Common myeloid progenitor, CD34-positive (primary cell): ENCODE results near the gene TFF3.

Experiments used
- CTCF ChIA-PET: fragments of 350-600 bp; sonication (Branson Sonifier 250); formaldehyde crosslinking; loops from one replicate; lab custom pipeline; 2021; ENCODE audit warnings: antibody characterized with exemption; lab: Charles Lee
- POLR2A ChIA-PET: fragments of 350-600 bp; sonication (Branson Sonifier 250); formaldehyde crosslinking; loops from one replicate; lab custom pipeline; 2021; ENCODE audit warnings: antibody characterized with exemption; lab: Charles Lee
- DNase-seq, 3 donors: peaks; one replicate each; pipeline versions ENCODE4 v3.0.0 to v3.0.0-alpha.2; 2013
- H3K27ac ChIP-seq, 2 experiments: 1 replicate in 1 of 2; 2 replicates in 1 of 2; pipeline ENCODE4 v1.7.0; 2013; ENCODE audit warnings: inconsistent platforms in 2 of 2, low read length in 2 of 2, mild to moderate bottlenecking in 2 of 2, low read depth in 1 of 2, moderate library complexity in 1 of 2; ENCODE audit not compliant: severe bottlenecking in 2 of 2, insufficient read depth in 1 of 2, poor library complexity in 1 of 2
- H3K27me3 ChIP-seq, 5 experiments: replicated peaks in 2 of 5; 1 replicate in 3 of 5; 2 replicates in 2 of 5; pipeline versions ENCODE4 v1.6.1 to v1.7.0; 2013; ENCODE audit warnings: low read length in 4 of 5, mild to moderate bottlenecking in 2 of 5, moderate library complexity in 2 of 5, inconsistent platforms in 1 of 5; ENCODE audit not compliant: insufficient read depth in 5 of 5, control insufficient read depth in 4 of 5
- H3K36me3 ChIP-seq, 4 experiments: 1 replicate in 2 of 4; 2 replicates in 2 of 4; pipeline versions ENCODE4 v1.6.1 to v1.7.0; 2013; ENCODE audit warnings: low read length in 3 of 4, control low read depth in 1 of 4, mild to moderate bottlenecking in 1 of 4; ENCODE audit not compliant: control insufficient read depth in 4 of 4, insufficient read depth in 4 of 4
- H3K4me1 ChIP-seq, 4 experiments: 1 replicate in 3 of 4; 2 replicates in 1 of 4; pipeline versions ENCODE4 v1.6.1 to v1.7.1; 2013; ENCODE audit warnings: low read length in 3 of 4, mild to moderate bottlenecking in 3 of 4, control low read depth in 1 of 4, inconsistent platforms in 1 of 4, moderate library complexity in 1 of 4; ENCODE audit not compliant: control insufficient read depth in 4 of 4, insufficient read depth in 4 of 4; ENCODE audit errors: control extremely low read depth in 1 of 4
- H3K4me3 ChIP-seq, 7 experiments: 1 replicate in 4 of 7; 2 replicates in 3 of 7; pipeline versions ENCODE4 v1.5.1 to v1.7.0; 2013; ENCODE audit warnings: mild to moderate bottlenecking in 7 of 7, low read length in 6 of 7, moderate library complexity in 6 of 7, inconsistent platforms in 2 of 7, low read depth in 2 of 7, control low read depth in 1 of 7; ENCODE audit not compliant: insufficient read depth in 4 of 7, control insufficient read depth in 1 of 7; ENCODE audit errors: extremely low read depth in 1 of 7
- H3K9me3 ChIP-seq, 5 experiments: 1 replicate in 4 of 5; 2 replicates in 1 of 5; pipeline versions ENCODE4 v1.6.1 to v1.7.1; 2013; ENCODE audit warnings: low read length in 4 of 5, mild to moderate bottlenecking in 2 of 5, inconsistent platforms in 1 of 5, low read depth in 1 of 5, moderate library complexity in 1 of 5; ENCODE audit not compliant: control insufficient read depth in 4 of 5, insufficient read depth in 2 of 5; ENCODE audit errors: control extremely low read depth in 1 of 5
- whole genome bisulfite sequencing: methylation state at CpG from one replicate; pipeline ENCODE4 v1.1.5; 2013; ENCODE audit not compliant: insufficient coverage; 5-methylcytosine and 5-hydroxymethylcytosine counted together

Gene TFF3

GRCh38 chr21:42291003-42291750 is 24.0 kb downstream of the TFF3 start:
- ChIA-PET CTCF (interaction anchor here (0.7 to 1.9 kb wide), 7 partner anchors 9 to 127 kb away, joined by 3 to 6 read pairs (median 4); no protein-coding TSS in a partner anchor), POLR2A (interaction anchor here (0.5 to 1.5 kb wide), 2 partner anchors 17 to 23 kb away, joined by 3 read pairs; no protein-coding TSS in a partner anchor)
- Histone ChIP-seq H3K4me1 (no peaks in the 10 kb centered on the region), H3K4me3 (no peak overlapping the region), H3K36me3 (peaks cover 6 to 93% (median 42%) of the 10 kb centered on the region in 4 experiments), H3K9me3 (peaks cover 0 to 3% (median 0%) of the 10 kb centered on the region in 5 experiments), H3K27ac (no peak overlapping the region), H3K27me3 (no peaks in the 10 kb centered on the region)
- peak in 1 of 3 donors; percentile 24 for DNase-seq
- WGBS = 97% methylated on average over 35 of the region's 35 CpGs

DNA sequence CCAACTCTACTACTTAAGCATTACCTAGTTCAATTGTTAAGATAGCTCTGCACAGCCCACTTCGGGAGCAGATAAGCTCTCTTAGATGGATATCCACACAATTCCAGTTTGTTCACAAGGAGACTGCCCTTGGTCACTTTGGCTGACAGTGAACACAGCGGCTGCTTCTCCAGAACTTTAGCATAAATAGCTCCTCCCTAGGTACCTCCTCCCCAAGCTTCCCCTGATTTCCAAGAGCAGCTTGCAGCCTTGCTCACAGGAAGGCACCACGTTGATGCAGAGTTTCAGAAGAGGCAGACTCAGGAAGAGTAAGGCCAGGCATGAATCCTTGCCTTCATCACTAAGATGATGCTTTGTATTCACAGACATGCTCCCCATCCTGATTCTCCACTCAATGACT is 24.7 kb downstream of the TFF3 start:
- Histone ChIP-seq H3K36me3 (peaks cover 5 to 90% (median 46%) of the 10 kb centered on the region in 4 experiments), H3K4me1 (no peaks in the 10 kb centered on the region), H3K4me3 (no peak overlapping the region), H3K27ac (no peak overlapping the region), H3K27me3 (no peaks in the 10 kb centered on the region), H3K9me3 (peaks cover 0 to 3% (median 0%) of the 10 kb centered on the region in 5 experiments)
- WGBS = 76% methylated on average over 3 of the region's 3 CpGs
- ChIA-PET CTCF (interaction anchor here (1.0 to 1.9 kb wide), 3 partner anchors 16 to 32 kb away, joined by 4 to 6 read pairs (median 6); no protein-coding TSS in a partner anchor), POLR2A (interaction anchor here (0.5 to 1.5 kb wide), 2 partner anchors 16 to 22 kb away, joined by 3 read pairs; no protein-coding TSS in a partner anchor)
- no peak for DNase-seq

DNA sequence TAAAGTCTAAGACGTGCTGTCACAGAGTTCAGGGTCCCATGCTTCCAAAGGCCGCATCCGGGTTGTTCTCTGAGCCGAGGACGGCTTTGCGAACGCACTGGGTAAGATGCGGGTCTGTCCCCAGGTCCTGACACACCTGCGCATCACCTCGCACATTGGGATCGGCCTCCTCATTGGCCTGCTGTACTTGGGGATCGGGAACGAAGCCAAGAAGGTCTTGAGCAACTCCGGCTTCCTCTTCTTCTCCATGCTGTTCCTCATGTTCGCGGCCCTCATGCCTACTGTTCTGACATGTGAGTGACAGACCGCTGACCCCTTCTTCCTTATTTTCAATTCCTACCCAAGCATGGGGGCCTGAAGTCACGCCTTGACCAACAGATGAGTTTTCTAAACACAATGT is 25.3 kb downstream of the TFF3 start:
- ChIA-PET POLR2A (interaction anchor here (1.5 kb wide), 1 partner anchor 16 kb away, joined by 3 read pairs; no protein-coding TSS in a partner anchor), CTCF (no interaction called here)
- Histone ChIP-seq H3K27ac (no peak overlapping the region), H3K4me3 (no peak overlapping the region), H3K4me1 (no peaks in the 10 kb centered on the region), H3K9me3 (peaks cover 0 to 3% (median 0%) of the 10 kb centered on the region in 5 experiments), H3K36me3 (peaks cover 5 to 89% (median 46%) of the 10 kb centered on the region in 4 experiments), H3K27me3 (no peaks in the 10 kb centered on the region)
- no peak for DNase-seq
- 81% methylated on average over 15 of the region's 18 CpGs for WGBS

GRCh38 chr21:42288962-42289361 is 26.2 kb downstream of the TFF3 start:
- DNase-seq = no peak
- no peaks in the 10 kb centered on the region for H3K4me1 ChIP-seq
- peaks cover 0 to 3% (median 0%) of the 10 kb centered on the region in 5 experiments for H3K9me3 ChIP-seq
- H3K27me3 ChIP-seq = no peaks in the 10 kb centered on the region
- 97% methylated on average over 4 of the region's 5 CpGs for WGBS
- no peak overlapping the region for H3K27ac ChIP-seq
- no peak overlapping the region for H3K4me3 ChIP-seq
- peaks cover 5 to 88% (median 48%) of the 10 kb centered on the region in 4 experiments for H3K36me3 ChIP-seq
- CTCF ChIA-PET = interaction anchor here (1.3 to 1.8 kb wide), 2 partner anchors 9 to 14 kb away, joined by 3 to 8 read pairs; no protein-coding TSS in a partner anchor
- POLR2A ChIA-PET = no interaction called here

- CTCF ChIA-PET = interaction anchor here (1.8 kb wide), 1 partner anchor 8 kb away, joined by 8 read pairs; no protein-coding TSS in a partner anchor
- H3K27ac ChIP-seq = no peak overlapping the region
- peaks cover 0 to 3% (median 0%) of the 10 kb centered on the region in 5 experiments for H3K9me3 ChIP-seq
- no peak for DNase-seq
- H3K4me1 ChIP-seq = no peaks in the 10 kb centered on the region
- no peaks in the 10 kb centered on the region for H3K27me3 ChIP-seq
- H3K4me3 ChIP-seq = no peak overlapping the region
- WGBS = 96% methylated on average over 35 of the region's 36 CpGs
- peaks cover 2 to 79% (median 40%) of the 10 kb centered on the region in 4 experiments for H3K36me3 ChIP-seq
- POLR2A ChIA-PET = interaction anchor here (0.7 kb wide), 1 partner anchor 11 kb away, joined by 3 read pairs; no protein-coding TSS in a partner anchor
Observed at GRCh38 chr21:42287193-42288083, 27.8 kb downstream of the TFF3 start.

DNA sequence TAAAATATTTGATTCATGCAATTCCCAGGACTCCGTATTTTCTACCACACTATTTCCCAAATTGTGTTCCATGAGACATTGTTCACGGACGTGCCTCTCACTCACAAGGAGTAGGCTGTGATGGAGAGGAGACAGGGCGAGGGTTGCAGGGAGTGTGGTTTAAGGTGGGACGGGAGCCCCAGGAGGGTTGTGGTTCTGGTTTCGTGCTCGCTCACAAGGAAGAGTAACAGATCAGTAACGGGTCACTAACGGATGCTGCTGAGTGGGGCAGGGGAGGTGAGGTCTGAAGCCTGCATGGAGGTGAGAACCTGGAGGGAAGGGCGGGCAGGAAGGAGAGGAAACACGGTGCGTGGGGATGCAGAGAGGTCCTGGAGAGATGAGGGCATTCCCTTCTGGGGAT is 28.8 kb downstream of the TFF3 start:
- POLR2A ChIA-PET = no interaction called here
- CTCF ChIA-PET = interaction anchor here (1.5 kb wide), 1 partner anchor 14 kb away, joined by 5 read pairs; no protein-coding TSS in a partner anchor

More for the DNA sequence above, 28.8 kb downstream of the TFF3 start:
- WGBS = 80% methylated on average over 11 of the region's 12 CpGs
- no peak for DNase-seq
- Histone ChIP-seq H3K4me3 (no peak overlapping the region), H3K4me1 (no peaks in the 10 kb centered on the region), H3K36me3 (peaks cover 2 to 79% (median 41%) of the 10 kb centered on the region in 4 experiments), H3K27ac (no peak overlapping the region), H3K9me3 (peaks cover 0 to 3% (median 0%) of the 10 kb centered on the region in 5 experiments), H3K27me3 (no peaks in the 10 kb centered on the region)
